Endothelial cell of hepatic sinusoid (primary cell): Measurements from ENCODE around the gene BICRA.
"Not testable (repeated sequence)": the region's sequence is repeated elsewhere in the genome, so short reads cannot be mapped to it uniquely, and the experiment has no call there.

Experiments
- in situ Hi-C: cut with HindIII; loops from 2 replicates; pipeline ENCODE4 v1.10.0; 2017; ENCODE audit warnings: low sequenced_read_pairs

The BICRA gene

GRCh38 chr19:47735131-47735530 lies 126.2 kb downstream of the BICRA start:
- in situ Hi-C loops: no loop called here

- in situ Hi-C loops: no loop called here
These were observed 132.1 kb downstream of the BICRA start for GRCh38 chr19:47740866-47741519.

- in situ Hi-C loops: no loop called here
These were observed 132.7 kb downstream of the BICRA start for GRCh38 chr19:47741544-47742140.

GRCh38 chr19:47742634-47743033 lies 133.7 kb downstream of the BICRA start:
- in situ Hi-C loops: no loop called here

DNA sequence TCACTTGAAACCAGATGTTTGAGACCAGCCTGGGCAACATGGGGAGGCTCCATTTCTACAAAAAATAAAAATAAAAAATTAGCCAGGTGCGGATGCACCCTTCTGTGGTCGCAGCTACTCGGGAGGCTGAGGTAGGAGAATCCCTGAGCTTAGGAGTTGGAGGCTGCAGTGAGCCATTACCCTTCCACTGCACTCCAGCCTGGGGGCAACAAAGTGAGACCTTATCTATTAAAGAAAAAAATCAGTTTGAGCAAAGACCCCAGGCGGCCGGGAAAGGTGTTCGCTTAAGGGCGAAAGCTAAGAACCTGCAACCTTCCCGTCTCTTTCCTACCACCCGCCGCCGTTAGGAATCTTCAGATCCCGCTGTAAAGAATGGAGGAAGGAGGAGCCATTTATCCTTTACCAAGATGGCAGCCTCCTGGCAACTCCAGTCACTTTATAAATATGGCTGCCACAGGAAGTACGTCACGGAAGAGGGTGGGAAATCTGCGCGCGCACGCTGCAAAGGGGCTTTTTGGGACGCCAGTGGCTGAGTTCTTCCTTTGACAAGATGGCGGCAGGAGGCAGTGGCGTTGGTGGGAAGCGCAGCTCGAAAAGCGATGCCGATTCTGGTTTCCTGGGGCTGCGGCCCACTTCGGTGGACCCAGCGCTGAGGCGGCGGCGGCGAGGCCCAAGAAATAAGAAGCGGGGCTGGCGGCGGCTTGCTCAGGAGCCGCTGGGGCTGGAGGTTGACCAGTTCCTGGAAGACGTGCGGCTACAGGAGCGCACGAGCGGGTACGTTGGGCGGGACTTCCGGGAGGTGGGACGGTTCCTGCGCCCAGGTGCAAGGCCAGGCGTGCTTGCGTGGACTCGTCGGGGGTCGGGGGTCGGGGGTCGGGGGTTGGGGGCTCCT lies 136.3 kb downstream of the BICRA start, which contains the start of gene NOP53:
Gene NOP53 (plus strand): TSS at position 537 of the 892 bp plus-strand sequence. CDS start 14 bp downstream, at position 551.
- in situ Hi-C loops: no loop called here

DNA sequence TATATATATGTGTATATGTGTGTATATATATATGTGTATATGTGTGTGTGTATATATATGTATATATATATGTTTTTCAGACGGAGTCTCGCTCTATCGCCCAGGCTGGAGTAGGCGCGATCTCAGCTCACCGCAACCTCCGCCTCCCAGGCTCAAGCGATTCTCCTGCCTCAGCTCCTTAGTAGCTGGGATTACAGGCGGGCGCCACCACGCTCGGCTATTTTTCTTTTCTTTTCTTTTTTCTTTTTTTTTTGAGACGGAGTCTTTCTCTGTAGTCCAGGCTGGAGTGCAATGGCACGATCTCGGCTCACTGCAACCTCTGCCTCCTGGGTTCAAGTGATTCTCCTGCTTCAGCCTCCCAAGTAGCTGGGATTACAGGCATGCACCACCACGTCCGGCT lies 137.2 kb downstream of the BICRA start:
- in situ Hi-C loops: not testable (repeated sequence)

GRCh38 chr19:47749326-47749725 lies 140.4 kb downstream of the BICRA start:
- in situ Hi-C loops: no loop called here

DNA sequence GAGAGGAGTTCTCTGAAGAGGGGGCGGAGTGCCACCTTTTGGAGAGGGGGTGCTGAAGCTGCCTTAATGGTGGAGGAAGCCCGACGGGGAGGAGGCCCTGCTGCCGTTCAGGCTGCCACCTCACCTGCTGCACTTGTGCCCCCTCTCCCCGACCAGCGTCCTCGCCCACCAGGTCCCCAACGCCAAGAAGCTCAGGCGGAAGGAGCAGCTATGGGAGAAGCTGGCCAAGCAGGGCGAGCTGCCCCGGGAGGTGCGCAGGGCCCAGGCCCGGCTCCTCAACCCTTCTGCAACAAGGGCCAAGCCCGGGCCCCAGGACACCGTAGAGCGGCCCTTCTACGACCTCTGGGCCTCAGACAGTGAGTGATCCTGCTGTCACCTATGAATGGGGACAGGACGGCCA lies 141.8 kb downstream of the BICRA start:
- in situ Hi-C loops: no loop called here

- in situ Hi-C loops: no loop called here
These were observed 143.7 kb downstream of the BICRA start for GRCh38 chr19:47752440-47753211.
